ENCODE measurements around the gene RAPGEF5.

RAPGEF5 gene

GRCh38 chr7:22295402-22296264, 61.3 kb downstream of the RAPGEF5 start:
- Histone ChIP-seq H3K36me3 (ENCODE audit: control insufficient read depth, insufficient read depth, low read length) (no peaks in the 10 kb centered on the region), H3K4me3 (ENCODE audit: insufficient read depth, low read depth, low read length) (no peak overlapping the region), H3K9me3 (ENCODE audit: control insufficient read depth, low read length) (no peaks in the 10 kb centered on the region), H3K27me3 (ENCODE audit: control insufficient read depth, insufficient read depth, low read length, poor library complexity, severe bottlenecking) (no peaks in the 10 kb centered on the region), H3K4me1 (ENCODE audit: control insufficient read depth, insufficient read depth, low read length) (peaks cover 10% of the 10 kb centered on the region), H3K27ac (ENCODE audit: insufficient read depth, low read depth, low read length, poor library complexity, severe bottlenecking) (no peak overlapping the region)
- WGBS, 2 experiments = 87% methylated on average over 2 to 3 of the region's 4 CpGs

- WGBS, 2 experiments = 74 to 80% methylated on average over 2 of the region's 3 CpGs
- Histone ChIP-seq H3K27ac (ENCODE audit: insufficient read depth, low read depth, low read length, poor library complexity, severe bottlenecking) (no peak overlapping the region), H3K4me3 (ENCODE audit: insufficient read depth, low read depth, low read length) (no peak overlapping the region), H3K27me3 (ENCODE audit: control insufficient read depth, insufficient read depth, low read length, poor library complexity, severe bottlenecking) (no peaks in the 10 kb centered on the region), H3K9me3 (ENCODE audit: control insufficient read depth, low read length) (no peaks in the 10 kb centered on the region), H3K36me3 (ENCODE audit: control insufficient read depth, insufficient read depth, low read length) (no peaks in the 10 kb centered on the region), H3K4me1 (ENCODE audit: control insufficient read depth, insufficient read depth, low read length) (peaks cover 10% of the 10 kb centered on the region)
These were observed 64.4 kb downstream of the RAPGEF5 start for GRCh38 chr7:22292531-22292930.

- 80 to 86% methylated on average over 2 of the region's 2 CpGs for WGBS, 2 experiments
- H3K36me3 ChIP-seq (ENCODE audit: control insufficient read depth, insufficient read depth, low read length) = no peaks in the 10 kb centered on the region
- no peak overlapping the region for H3K4me3 ChIP-seq (ENCODE audit: insufficient read depth, low read depth, low read length)
- peaks cover 10% of the 10 kb centered on the region for H3K4me1 ChIP-seq (ENCODE audit: control insufficient read depth, insufficient read depth, low read length)
- H3K9me3 ChIP-seq (ENCODE audit: control insufficient read depth, low read length) = no peaks in the 10 kb centered on the region
- no peaks in the 10 kb centered on the region for H3K27me3 ChIP-seq (ENCODE audit: control insufficient read depth, insufficient read depth, low read length, poor library complexity, severe bottlenecking)
- no peak overlapping the region for H3K27ac ChIP-seq (ENCODE audit: insufficient read depth, low read depth, low read length, poor library complexity, severe bottlenecking)
These were observed 65.0 kb downstream of the RAPGEF5 start for GRCh38 chr7:22291977-22292376.

GRCh38 chr7:22288202-22288601, 68.8 kb downstream of the RAPGEF5 start:
- WGBS, 2 experiments = 88 to 94% methylated on average over 5 of the region's 6 CpGs

GRCh38 chr7:22287412-22287811, 69.5 kb downstream of the RAPGEF5 start:
- Histone ChIP-seq H3K4me3 (ENCODE audit: insufficient read depth, low read depth, low read length) (no peak overlapping the region), H3K27me3 (ENCODE audit: control insufficient read depth, insufficient read depth, low read length, poor library complexity, severe bottlenecking) (no peaks in the 10 kb centered on the region), H3K9me3 (ENCODE audit: control insufficient read depth, low read length) (no peaks in the 10 kb centered on the region), H3K27ac (ENCODE audit: insufficient read depth, low read depth, low read length, poor library complexity, severe bottlenecking) (no peak overlapping the region), H3K36me3 (ENCODE audit: control insufficient read depth, insufficient read depth, low read length) (no peaks in the 10 kb centered on the region), H3K4me1 (ENCODE audit: control insufficient read depth, insufficient read depth, low read length) (peaks cover 6% of the 10 kb centered on the region)
- WGBS, 2 experiments = 78 to 83% methylated on average over 1 to 2 of the region's 2 CpGs

More at GRCh38 chr7:22288202-22288601, 68.8 kb downstream of the RAPGEF5 start:
- Histone ChIP-seq H3K27ac (ENCODE audit: insufficient read depth, low read depth, low read length, poor library complexity, severe bottlenecking) (no peak overlapping the region), H3K4me3 (ENCODE audit: insufficient read depth, low read depth, low read length) (no peak overlapping the region), H3K36me3 (ENCODE audit: control insufficient read depth, insufficient read depth, low read length) (no peaks in the 10 kb centered on the region), H3K9me3 (ENCODE audit: control insufficient read depth, low read length) (no peaks in the 10 kb centered on the region), H3K4me1 (ENCODE audit: control insufficient read depth, insufficient read depth, low read length) (peaks cover 10% of the 10 kb centered on the region), H3K27me3 (ENCODE audit: control insufficient read depth, insufficient read depth, low read length, poor library complexity, severe bottlenecking) (no peaks in the 10 kb centered on the region)

GRCh38 chr7:22286436-22286835, 70.5 kb downstream of the RAPGEF5 start:
- Histone ChIP-seq H3K4me3 (ENCODE audit: insufficient read depth, low read depth, low read length) (no peak overlapping the region), H3K27me3 (ENCODE audit: control insufficient read depth, insufficient read depth, low read length, poor library complexity, severe bottlenecking) (no peaks in the 10 kb centered on the region), H3K27ac (ENCODE audit: insufficient read depth, low read depth, low read length, poor library complexity, severe bottlenecking) (no peak overlapping the region), H3K4me1 (ENCODE audit: control insufficient read depth, insufficient read depth, low read length) (no peaks in the 10 kb centered on the region), H3K36me3 (ENCODE audit: control insufficient read depth, insufficient read depth, low read length) (no peaks in the 10 kb centered on the region), H3K9me3 (ENCODE audit: control insufficient read depth, low read length) (no peaks in the 10 kb centered on the region)
- 100% methylated on average over 1 of the region's 2 CpGs; no CpG with 5 or more reads in 1 of the 2 experiments for WGBS, 2 experiments

GRCh38 chr7:22281481-22281880, 75.5 kb downstream of the RAPGEF5 start:
- H3K36me3 ChIP-seq (ENCODE audit: control insufficient read depth, insufficient read depth, low read length) = no peaks in the 10 kb centered on the region
- 93 to 97% methylated on average over 2 of the region's 2 CpGs for WGBS, 2 experiments

GRCh38 chr7:22280031-22280430, 76.9 kb downstream of the RAPGEF5 start:
- no peaks in the 10 kb centered on the region for H3K4me1 ChIP-seq (ENCODE audit: control insufficient read depth, insufficient read depth, low read length)
- no peaks in the 10 kb centered on the region for H3K9me3 ChIP-seq (ENCODE audit: control insufficient read depth, low read length)
- WGBS, 2 experiments = 93 to 98% methylated on average over 3 of the region's 3 CpGs
- H3K4me3 ChIP-seq (ENCODE audit: insufficient read depth, low read depth, low read length) = no peak overlapping the region
- H3K27me3 ChIP-seq (ENCODE audit: control insufficient read depth, insufficient read depth, low read length, poor library complexity, severe bottlenecking) = no peaks in the 10 kb centered on the region
- no peak overlapping the region for H3K27ac ChIP-seq (ENCODE audit: insufficient read depth, low read depth, low read length, poor library complexity, severe bottlenecking)
- H3K36me3 ChIP-seq (ENCODE audit: control insufficient read depth, insufficient read depth, low read length) = no peaks in the 10 kb centered on the region

More at GRCh38 chr7:22281481-22281880, 75.5 kb downstream of the RAPGEF5 start:
- Histone ChIP-seq H3K27me3 (ENCODE audit: control insufficient read depth, insufficient read depth, low read length, poor library complexity, severe bottlenecking) (no peaks in the 10 kb centered on the region), H3K27ac (ENCODE audit: insufficient read depth, low read depth, low read length, poor library complexity, severe bottlenecking) (no peak overlapping the region), H3K4me3 (ENCODE audit: insufficient read depth, low read depth, low read length) (no peak overlapping the region), H3K9me3 (ENCODE audit: control insufficient read depth, low read length) (no peaks in the 10 kb centered on the region), H3K4me1 (ENCODE audit: control insufficient read depth, insufficient read depth, low read length) (no peaks in the 10 kb centered on the region)

- Histone ChIP-seq H3K36me3 (ENCODE audit: control insufficient read depth, insufficient read depth, low read length) (no peaks in the 10 kb centered on the region), H3K27me3 (ENCODE audit: control insufficient read depth, insufficient read depth, low read length, poor library complexity, severe bottlenecking) (no peaks in the 10 kb centered on the region), H3K9me3 (ENCODE audit: control insufficient read depth, low read length) (no peaks in the 10 kb centered on the region), H3K4me1 (ENCODE audit: control insufficient read depth, insufficient read depth, low read length) (no peaks in the 10 kb centered on the region), H3K27ac (ENCODE audit: insufficient read depth, low read depth, low read length, poor library complexity, severe bottlenecking) (no peak overlapping the region), H3K4me3 (ENCODE audit: insufficient read depth, low read depth, low read length) (no peak overlapping the region)
- 88 to 92% methylated on average over 1 of the region's 2 CpGs for whole genome bisulfite sequencing, 2 experiments
These were observed 78.3 kb downstream of the RAPGEF5 start for GRCh38 chr7:22278660-22279059.

GRCh38 chr7:22277375-22277774, 79.6 kb downstream of the RAPGEF5 start:
- Histone ChIP-seq H3K27ac (ENCODE audit: insufficient read depth, low read depth, low read length, poor library complexity, severe bottlenecking) (no peak overlapping the region), H3K36me3 (ENCODE audit: control insufficient read depth, insufficient read depth, low read length) (no peaks in the 10 kb centered on the region), H3K9me3 (ENCODE audit: control insufficient read depth, low read length) (no peaks in the 10 kb centered on the region), H3K4me1 (ENCODE audit: control insufficient read depth, insufficient read depth, low read length) (no peaks in the 10 kb centered on the region), H3K27me3 (ENCODE audit: control insufficient read depth, insufficient read depth, low read length, poor library complexity, severe bottlenecking) (no peaks in the 10 kb centered on the region), H3K4me3 (ENCODE audit: insufficient read depth, low read depth, low read length) (no peak overlapping the region)
- 92 to 94% methylated on average over 4 of the region's 4 CpGs for WGBS, 2 experiments

Measured in ectodermal cell (in vitro differentiated cells).